DND-41 (cell line): Measurements from ENCODE around the gene ZSCAN10.

ENCODE experiments used
- ATAC-seq: fragments of 200-7000 bp; cut with Tn5 transposase; 3 replicates; pipeline ENCODE4 v1.9.1; 2021; ENCODE audit warnings: low read depth; ENCODE audit not compliant: insufficient read depth
- DNase-seq: peaks from one replicate; pipeline ENCODE4 v3.0.0-alpha.2; 2020
- H2AFZ ChIP-seq: 2 replicates; pipeline ENCODE4 v1.6.0; 2012; ENCODE audit warnings: low read depth, low read length
- H3K27ac ChIP-seq: 2 replicates; pipeline ENCODE4 v1.5.1; 2012; ENCODE audit warnings: low read length, inconsistent platforms
- H3K27me3 ChIP-seq: fragments of 200-600 bp; sonication (generic); 2 replicates; pipeline ENCODE4 v1.6.0; 2012; ENCODE audit warnings: low read length, mild to moderate bottlenecking, inconsistent platforms; ENCODE audit not compliant: insufficient read depth, poor library complexity
- H3K36me3 ChIP-seq: 2 replicates; pipeline ENCODE4 v1.5.1; 2012; ENCODE audit warnings: low read length, inconsistent platforms; ENCODE audit not compliant: insufficient read depth
- H3K4me1 ChIP-seq: 2 replicates; pipeline ENCODE4 v1.5.1; 2012; ENCODE audit warnings: mild to moderate bottlenecking, low read length; ENCODE audit not compliant: insufficient read depth
- H3K4me2 ChIP-seq: 2 replicates; pipeline ENCODE4 v1.6.0; 2012; ENCODE audit warnings: mild to moderate bottlenecking, moderate library complexity, low read length, inconsistent platforms; ENCODE audit not compliant: insufficient read depth
- H3K4me3 ChIP-seq, 2 experiments: fragments of 200-600 bp in 1 of 2; shearing (Covaris generic) in 1 of 2; 2 replicates each; pipeline ENCODE4 v1.5.1; 2012 to 2016; ENCODE audit warnings: inconsistent platforms in 2 of 2, low read length in 2 of 2, mild to moderate bottlenecking in 2 of 2, low read depth in 1 of 2, moderate library complexity in 1 of 2
- H3K79me2 ChIP-seq: 2 replicates; pipeline ENCODE4 v1.6.0; 2012; ENCODE audit warnings: low read length, inconsistent platforms; ENCODE audit not compliant: insufficient read depth
- H3K9ac ChIP-seq: 2 replicates; pipeline ENCODE4 v1.6.0; 2012; ENCODE audit warnings: low read depth, mild to moderate bottlenecking, inconsistent platforms, low read length, moderate library complexity
- H3K9me3 ChIP-seq: 2 replicates; pipeline ENCODE4 v1.5.1; 2012; ENCODE audit warnings: low read length, moderate library complexity, mild to moderate bottlenecking, inconsistent platforms; ENCODE audit not compliant: insufficient read depth, severe bottlenecking
- H4K20me1 ChIP-seq: 2 replicates; pipeline ENCODE4 v1.6.0; 2012; ENCODE audit warnings: low read length; ENCODE audit not compliant: insufficient read depth
- CTCF ChIP-seq: IDR thresholded peaks from 2 replicates; pipeline ENCODE4 v1.5.1; 2012; ENCODE audit warnings: borderline replicate concordance, low read length, moderate library complexity, mild to moderate bottlenecking; ENCODE audit not compliant: poor library complexity, severe bottlenecking; ENCODE audit errors: extremely low read depth
- EZH2 ChIP-seq: IDR thresholded peaks from 3 replicates; pipeline ENCODE4 v1.6.1; 2012; ENCODE audit warnings: borderline replicate concordance, low read depth, mild to moderate bottlenecking, moderate library complexity, low read length, inconsistent platforms; ENCODE audit not compliant: severe bottlenecking

Gene ZSCAN10

GRCh38 chr16:3094289-3095027 is 4.6 kb downstream of the ZSCAN10 start:
- Histone ChIP-seq H3K79me2 (no peaks in the 10 kb centered on the region), H3K9me3 (no peaks in the 10 kb centered on the region), H3K9ac (no peak overlapping the region), H3K4me1 (no peaks in the 10 kb centered on the region), H3K36me3 (no peaks in the 10 kb centered on the region), H4K20me1 (no peaks in the 10 kb centered on the region), H2AFZ (no peak overlapping the region), H3K27me3 (no peaks in the 10 kb centered on the region), H3K27ac (no peak overlapping the region), H3K4me2 (no peak overlapping the region), H3K4me3 (no peak overlapping the region)
- DNase-seq, result peak; percentile 39
- peak; percentile 49; the same call in 1 of the 3 replicates for ATAC-seq
- TF ChIP-seq CTCF, result peak; percentile 61
- no peak for TF ChIP-seq EZH2

GRCh38 chr16:3092501-3092941 is 6.6 kb downstream of the ZSCAN10 start:
- TF ChIP-seq CTCF (no peak), EZH2 (no peak)
- Histone ChIP-seq H4K20me1 (no peaks in the 10 kb centered on the region), H3K27ac (no peak overlapping the region; the same call in 1 of the 2 replicates), H3K27me3 (no peaks in the 10 kb centered on the region), H3K4me3 (no peak overlapping the region), H3K9me3 (no peaks in the 10 kb centered on the region), H3K4me2 (no peak overlapping the region), H3K9ac (no peak overlapping the region; the same call in 1 of the 2 replicates), H3K4me1 (no peaks in the 10 kb centered on the region), H2AFZ (no peak overlapping the region), H3K79me2 (no peaks in the 10 kb centered on the region), H3K36me3 (no peaks in the 10 kb centered on the region)
- DNase-seq, result no peak
- no peak for ATAC-seq

- Histone ChIP-seq H2AFZ (no peak overlapping the region), H3K9me3 (no peaks in the 10 kb centered on the region), H3K4me2 (no peak overlapping the region), H3K27ac (no peak overlapping the region), H3K27me3 (no peaks in the 10 kb centered on the region), H3K79me2 (no peaks in the 10 kb centered on the region), H3K9ac (no peak overlapping the region; the same call in 1 of the 2 replicates), H3K36me3 (no peaks in the 10 kb centered on the region), H3K4me3 (no peak overlapping the region), H3K4me1 (peaks cover 2% of the 10 kb centered on the region; the same call in 1 of the 2 replicates), H4K20me1 (no peaks in the 10 kb centered on the region)
- TF ChIP-seq CTCF (no peak), EZH2 (no peak)
- ATAC-seq (no peak), DNase-seq (no peak)
Observed at GRCh38 chr16:3091551-3091950, 7.5 kb downstream of the ZSCAN10 start.
